ENCODE data around the gene TOMM40. TPM values are rescaled to one million over a fixed set of nuclear protein-coding genes. Genes with fewer than 3 reads are reported as not detected.

Gene TOMM40
- total RNA-seq, 1 experiment from 2014 or later, result 104 TPM

Other genes with a start within 250 kb of the TOMM40 start
- gene PVR, start 247.3 kb upstream of the TOMM40 start, total RNA-seq (2014; rRNA removed; shearing (Covaris generic)), result 42.2 and 45.4 TPM in 2 replicates
- gene CEACAM19, start 219.8 kb upstream of the TOMM40 start, total RNA-seq (2014; rRNA removed; shearing (Covaris generic)), result 2.4 and 2.5 TPM in 2 replicates
- 0.18 and 0.73 TPM in 2 replicates for gene CEACAM16, start 192.1 kb upstream of the TOMM40 start, total RNA-seq (2014; rRNA removed; shearing (Covaris generic))
- 7.3 and 10.0 TPM in 2 replicates for gene BCL3, start 142.5 kb upstream of the TOMM40 start, total RNA-seq (2014; rRNA removed; shearing (Covaris generic))
- gene CBLC, start 113.4 kb upstream of the TOMM40 start, total RNA-seq (2014; rRNA removed; shearing (Covaris generic)), result not detected in 2 replicates
- 15.5 and 15.9 TPM in 2 replicates for gene BCAM, start 82.2 kb upstream of the TOMM40 start, total RNA-seq (2014; rRNA removed; shearing (Covaris generic))
- gene NECTIN2, start 45.0 kb upstream of the TOMM40 start, total RNA-seq (2014; rRNA removed; shearing (Covaris generic)), result 46.0 and 50.2 TPM in 2 replicates
- 4.5 and 6.5 TPM in 2 replicates for gene APOE, start 14.5 kb downstream of the TOMM40 start, total RNA-seq (2014; rRNA removed; shearing (Covaris generic))
- 18.3 and 22.9 TPM in 2 replicates for gene APOC1, start 23.4 kb downstream of the TOMM40 start, total RNA-seq (2014; rRNA removed; shearing (Covaris generic))
- gene APOC4, start 51.0 kb downstream of the TOMM40 start, total RNA-seq (2014; rRNA removed; shearing (Covaris generic)), result 0.20 TPM in 1 of 2 replicates, not detected in the other
- gene APOC2, start 54.8 kb downstream of the TOMM40 start, total RNA-seq (2014; rRNA removed; shearing (Covaris generic)), result not detected in 2 replicates
- 36.0 and 37.9 TPM in 2 replicates for gene CLPTM1, start 64.1 kb downstream of the TOMM40 start, total RNA-seq (2014; rRNA removed; shearing (Covaris generic))
- 2.8 and 4.0 TPM in 2 replicates for gene RELB, start 110.2 kb downstream of the TOMM40 start, total RNA-seq (2014; rRNA removed; shearing (Covaris generic))
- 26.4 and 39.8 TPM in 2 replicates for gene CLASRP, start 147.8 kb downstream of the TOMM40 start, total RNA-seq (2014; rRNA removed; shearing (Covaris generic))
- gene ZNF296, start 185.2 kb downstream of the TOMM40 start, total RNA-seq (2014; rRNA removed; shearing (Covaris generic)), result not detected in 2 replicates
- gene GEMIN7, start 188.0 kb downstream of the TOMM40 start, total RNA-seq (2014; rRNA removed; shearing (Covaris generic)), result 37.3 and 37.9 TPM in 2 replicates
- 19.4 and 20.0 TPM in 2 replicates for gene PPP1R37, start 201.9 kb downstream of the TOMM40 start, total RNA-seq (2014; rRNA removed; shearing (Covaris generic))

All from SJCRH30 (cell line).